Hematopoietic multipotent progenitor cell treated with erythropoietin and hydrocortisone succinate and interleukin-3 and kit ligand, for 8 days (in vitro differentiated cells): ENCODE results near the gene APBA1.

Experiments
- DNase-seq: peaks from one replicate; pipeline ENCODE4 v3.0.0-alpha.2; 2015

APBA1 gene

DNA sequence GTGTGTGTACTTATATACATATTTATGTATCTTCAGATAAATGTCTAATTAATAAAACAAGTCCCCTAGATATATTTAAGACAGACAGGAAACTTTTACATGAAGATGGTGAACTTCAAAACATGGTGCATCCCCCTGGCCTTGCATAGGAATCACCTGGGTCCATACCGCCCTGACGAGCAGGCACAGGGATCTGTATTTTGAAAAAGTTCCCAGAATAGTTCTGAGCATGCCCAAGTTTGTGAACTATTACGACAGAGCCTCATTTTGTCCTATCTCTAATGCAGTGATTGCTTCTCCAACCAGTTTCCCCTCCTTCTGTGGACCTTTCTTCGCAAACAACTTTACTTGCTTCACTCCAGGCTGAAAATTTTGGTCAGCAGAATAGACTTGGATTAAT lies 98.1 kb downstream of the APBA1 start:
- no peak for DNase-seq

DNA sequence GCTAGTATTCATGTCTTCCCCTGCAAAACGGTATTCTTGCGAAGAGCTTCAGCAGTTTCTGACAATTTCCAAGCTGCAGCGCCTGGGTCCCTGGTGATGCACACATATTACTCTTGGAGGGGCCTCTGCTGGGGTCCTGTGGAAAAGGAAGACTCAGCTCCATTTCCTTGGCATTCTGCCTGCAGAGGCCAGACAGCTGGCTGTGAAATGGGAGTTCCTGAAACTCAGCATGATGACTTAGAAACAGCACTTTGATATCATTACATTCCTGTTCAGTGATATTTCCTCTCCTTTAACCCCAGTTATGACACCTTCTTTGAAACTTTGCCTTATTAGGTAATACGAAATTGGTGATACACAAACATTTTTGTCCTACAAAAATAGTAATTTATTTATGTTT lies 98.5 kb downstream of the APBA1 start:
- DNase-seq: no peak

DNA sequence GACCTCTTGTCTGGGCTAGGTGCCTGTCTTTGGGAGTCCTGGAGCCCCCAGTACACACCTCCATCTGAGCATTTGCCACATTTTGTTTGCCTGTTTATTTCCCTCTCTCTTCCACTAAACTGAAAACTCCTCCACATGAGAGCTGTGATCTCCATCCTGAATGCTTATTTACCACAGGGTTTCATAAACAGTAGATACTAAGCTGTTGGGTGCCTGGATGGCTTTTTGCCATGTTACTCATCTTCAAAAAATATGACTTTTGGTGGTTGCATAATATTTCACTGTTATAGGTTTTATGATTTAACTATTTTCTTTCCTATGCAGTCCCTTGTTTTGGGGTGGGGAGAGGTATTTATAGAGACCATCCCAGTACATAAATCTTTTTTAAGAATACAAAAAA lies 99.6 kb downstream of the APBA1 start:
- DNase-seq: no peak

DNA sequence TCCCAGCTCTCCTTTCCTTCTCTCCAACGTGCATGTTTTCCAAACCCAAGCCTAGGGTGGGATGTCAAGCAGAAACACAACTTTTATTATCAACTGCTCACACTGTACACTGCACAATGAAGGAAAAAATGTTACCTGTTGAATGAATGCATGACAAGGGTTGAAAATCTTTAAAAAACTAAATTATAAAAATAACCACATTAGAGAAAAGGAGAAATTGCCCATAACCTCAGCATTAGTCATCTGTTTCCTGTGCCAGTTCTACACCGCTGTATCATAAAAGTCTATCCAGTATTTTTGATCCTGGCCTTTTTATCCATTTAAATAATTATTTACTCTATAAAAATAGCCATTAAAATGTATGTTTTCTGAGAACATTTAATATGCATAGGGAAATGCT lies 101.1 kb downstream of the APBA1 start:
- no peak for DNase-seq

DNA sequence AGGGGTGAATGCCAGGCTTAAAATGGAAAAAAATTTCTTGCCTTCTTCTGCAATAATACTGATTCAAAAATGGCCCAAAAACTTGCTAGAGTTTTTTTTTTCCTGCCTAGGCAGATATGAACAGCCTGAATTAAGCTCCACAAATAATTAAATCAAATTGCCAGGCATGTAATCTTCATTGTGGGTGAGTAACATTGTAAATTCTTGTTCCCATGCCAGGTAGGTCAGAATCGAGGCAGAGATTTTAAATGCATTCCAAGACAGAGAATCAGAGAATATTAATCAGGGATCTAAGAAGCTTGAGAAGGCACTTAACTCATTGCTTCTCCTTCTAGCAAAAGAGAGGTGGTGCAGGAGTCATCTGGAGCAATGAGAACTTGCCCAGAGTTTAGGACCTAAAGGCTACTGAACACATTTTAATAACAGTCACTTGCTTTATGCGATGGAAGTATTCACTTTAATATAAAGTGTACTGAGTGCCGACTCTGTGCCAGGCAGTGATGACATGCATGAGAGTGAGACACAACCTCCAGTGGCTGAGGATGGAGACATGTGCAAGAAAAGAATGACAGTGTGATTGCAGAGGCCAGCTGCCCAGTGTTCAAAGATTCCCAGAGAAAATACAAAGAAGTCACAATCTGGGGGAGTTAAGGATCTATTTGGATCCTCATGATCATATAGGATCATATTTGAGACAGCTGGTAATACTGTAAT lies 102.3 kb downstream of the APBA1 start:
- DNase-seq: no peak

DNA sequence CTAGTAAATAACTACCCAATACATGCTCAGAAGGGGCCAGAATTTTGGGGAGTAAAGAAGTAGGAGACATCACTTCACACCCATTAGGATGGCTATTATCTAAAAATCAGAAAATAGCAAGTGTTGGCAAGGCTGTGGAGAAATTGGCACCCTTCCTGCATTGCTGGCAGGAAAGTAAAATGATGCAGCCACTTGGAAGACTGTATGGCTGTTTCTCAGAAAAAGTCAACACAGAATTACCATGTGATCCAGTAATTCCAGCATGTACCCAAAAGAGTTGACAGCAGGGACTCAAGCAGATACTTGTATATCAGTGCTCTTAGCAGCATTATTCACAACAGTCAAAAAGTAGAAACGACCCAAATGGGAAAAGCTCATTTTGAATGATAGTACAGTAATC lies 107.6 kb downstream of the APBA1 start:
- DNase-seq: no peak

DNA sequence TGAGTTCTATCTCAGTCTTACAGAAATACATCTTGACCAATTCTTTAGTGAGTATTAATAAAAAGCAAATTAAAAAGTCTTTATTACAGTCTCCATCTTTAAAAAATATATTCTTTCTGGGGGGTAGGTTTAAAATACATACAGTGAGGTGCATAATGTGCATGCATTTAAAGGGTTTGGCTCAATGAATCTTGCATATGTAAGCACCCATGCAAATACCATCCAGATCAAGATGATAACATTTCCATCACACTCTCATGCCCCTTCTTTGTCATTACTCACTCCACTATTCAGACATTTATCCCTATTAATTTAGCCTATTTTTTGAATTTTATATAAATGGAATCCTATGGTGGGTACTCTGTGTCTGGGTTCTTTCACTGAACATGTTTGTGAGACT lies 113.0 kb downstream of the APBA1 start:
- no peak for DNase-seq

DNA sequence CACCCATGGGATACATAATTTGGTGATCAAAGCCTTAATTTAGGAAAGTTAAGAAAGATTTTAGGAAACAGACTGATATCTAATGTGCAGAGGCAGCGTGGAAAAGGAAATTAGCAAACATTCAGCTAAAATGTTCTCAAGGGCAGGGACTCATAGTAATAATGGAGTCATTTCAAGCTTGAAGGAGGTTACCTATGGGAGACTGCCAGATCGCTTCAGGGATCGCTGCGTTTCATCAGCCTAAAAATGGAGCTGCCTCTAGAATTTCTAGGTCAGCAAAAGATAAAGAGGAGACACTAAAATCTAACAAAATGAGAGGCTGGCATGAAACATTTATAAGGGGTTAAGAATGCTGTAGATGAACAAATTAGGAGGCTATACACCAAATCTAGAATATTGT lies 115.5 kb downstream of the APBA1 start:
- no peak for DNase-seq

DNA sequence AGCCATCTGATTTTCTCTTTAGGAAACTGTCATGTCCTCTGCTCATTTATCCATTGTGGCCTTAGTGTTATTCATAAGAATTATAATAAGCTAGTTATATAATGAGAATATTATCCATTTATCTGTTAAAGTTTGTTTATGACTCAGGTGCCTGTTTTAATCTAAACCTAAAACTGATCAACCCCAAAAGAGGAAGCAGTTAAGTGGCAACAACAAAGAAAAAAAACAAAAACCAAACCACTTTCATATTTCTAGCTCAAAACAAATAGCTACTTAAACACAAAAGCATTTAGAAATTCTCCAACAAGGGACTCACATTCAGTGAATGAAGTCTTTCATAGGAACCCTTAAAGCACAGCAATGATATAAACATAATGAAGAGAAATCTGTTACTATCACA lies 116.4 kb downstream of the APBA1 start:
- DNase-seq: no peak

DNA sequence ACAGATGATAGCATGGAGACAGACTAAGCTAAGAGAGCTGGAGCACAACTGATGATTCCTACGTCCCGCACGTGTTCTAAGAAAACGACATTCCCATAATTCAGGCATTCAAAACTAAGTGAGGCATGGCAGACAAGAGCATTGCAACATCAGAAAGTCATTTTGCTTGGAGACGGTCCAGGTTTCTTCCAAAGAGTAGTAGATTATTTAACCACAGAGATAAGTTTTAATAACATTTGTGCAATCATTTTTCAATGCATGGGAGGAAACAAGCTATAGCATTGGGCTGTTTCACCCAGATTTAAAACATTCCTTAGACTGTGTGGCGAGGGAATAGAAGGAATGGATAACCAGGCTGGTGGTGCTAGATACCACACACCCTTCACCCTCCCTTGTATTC lies 117.2 kb downstream of the APBA1 start:
- peak; percentile 42 for DNase-seq

DNA sequence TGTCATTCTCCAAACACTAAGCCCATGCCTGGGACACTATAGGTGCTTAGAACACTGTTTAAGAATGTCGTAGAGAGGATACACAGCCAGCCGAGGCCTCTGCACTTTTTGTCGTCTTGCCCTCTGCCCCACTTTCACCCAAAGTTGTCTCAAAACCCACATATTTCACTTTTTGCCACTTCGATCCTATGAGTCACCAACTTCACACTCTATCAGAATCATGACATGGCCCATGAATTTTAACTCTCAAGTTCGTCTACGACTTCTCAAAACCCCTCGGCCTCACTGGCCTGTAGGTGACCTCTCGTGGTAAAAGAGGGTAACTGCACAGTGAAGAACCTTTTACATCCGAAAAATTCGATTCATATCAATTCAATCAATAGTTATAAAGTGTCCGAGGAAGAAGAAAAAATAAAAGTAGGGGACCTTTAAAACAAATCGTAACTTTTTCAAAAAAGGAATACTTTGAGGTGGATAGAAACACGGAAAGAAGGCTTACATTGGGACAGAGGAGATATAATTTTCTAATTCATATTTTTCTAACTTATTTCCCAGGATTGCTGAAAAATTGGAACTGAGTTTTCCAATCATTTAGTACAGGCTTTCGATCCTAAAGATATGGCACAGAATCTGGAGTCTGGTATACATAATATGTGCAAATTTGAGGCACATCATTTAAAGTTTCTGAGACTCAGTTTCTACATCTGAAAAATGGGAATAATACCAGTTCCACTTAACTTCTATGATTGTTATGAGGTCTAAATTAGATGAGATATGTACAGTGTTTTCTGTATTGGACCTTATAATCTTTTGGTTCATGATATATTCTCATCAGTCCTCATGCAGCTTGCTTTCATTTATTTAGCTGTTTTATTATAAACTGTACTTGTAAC lies 122.6 kb downstream of the APBA1 start:
- peak; percentile 48 for DNase-seq

DNA sequence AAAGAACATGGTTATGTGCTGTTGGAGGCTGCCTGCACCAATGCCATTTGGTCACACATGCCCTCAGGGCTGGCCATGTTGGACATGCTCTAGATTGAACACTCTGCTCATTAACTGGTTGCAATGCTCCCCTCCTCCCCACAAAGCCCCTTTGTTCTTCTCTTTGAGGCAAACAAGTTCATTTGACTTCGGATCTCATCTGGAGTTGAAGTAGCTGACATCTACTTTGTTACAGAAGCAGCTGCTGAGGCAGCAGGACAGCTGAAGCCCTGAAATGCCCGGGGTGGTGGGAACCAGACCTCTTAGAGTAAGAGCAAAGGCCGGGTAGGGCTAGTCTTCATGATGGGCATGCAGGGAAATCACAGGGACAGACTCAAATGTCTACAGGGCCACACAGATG lies 123.5 kb downstream of the APBA1 start:
- no peak for DNase-seq

DNA sequence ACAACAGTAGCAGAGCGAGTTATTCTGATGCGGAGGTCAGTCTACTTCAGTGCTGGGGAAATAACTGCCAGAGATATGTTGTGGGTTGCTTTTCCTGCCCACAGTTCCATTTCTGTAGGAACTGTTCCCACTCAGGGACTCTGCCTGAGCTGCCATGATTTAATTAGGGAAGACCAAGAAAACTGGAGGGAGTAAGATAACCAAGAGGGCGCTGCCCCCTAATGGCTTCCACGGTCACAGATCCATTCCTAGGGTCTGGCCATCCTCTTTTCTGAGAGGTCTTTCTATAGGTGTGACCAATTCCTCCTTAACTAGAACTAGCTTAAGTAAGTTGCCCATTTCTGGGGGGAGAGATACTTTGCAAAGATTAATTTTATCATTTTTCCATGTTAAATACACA lies 125.9 kb downstream of the APBA1 start:
- peak; percentile 36 for DNase-seq

DNA sequence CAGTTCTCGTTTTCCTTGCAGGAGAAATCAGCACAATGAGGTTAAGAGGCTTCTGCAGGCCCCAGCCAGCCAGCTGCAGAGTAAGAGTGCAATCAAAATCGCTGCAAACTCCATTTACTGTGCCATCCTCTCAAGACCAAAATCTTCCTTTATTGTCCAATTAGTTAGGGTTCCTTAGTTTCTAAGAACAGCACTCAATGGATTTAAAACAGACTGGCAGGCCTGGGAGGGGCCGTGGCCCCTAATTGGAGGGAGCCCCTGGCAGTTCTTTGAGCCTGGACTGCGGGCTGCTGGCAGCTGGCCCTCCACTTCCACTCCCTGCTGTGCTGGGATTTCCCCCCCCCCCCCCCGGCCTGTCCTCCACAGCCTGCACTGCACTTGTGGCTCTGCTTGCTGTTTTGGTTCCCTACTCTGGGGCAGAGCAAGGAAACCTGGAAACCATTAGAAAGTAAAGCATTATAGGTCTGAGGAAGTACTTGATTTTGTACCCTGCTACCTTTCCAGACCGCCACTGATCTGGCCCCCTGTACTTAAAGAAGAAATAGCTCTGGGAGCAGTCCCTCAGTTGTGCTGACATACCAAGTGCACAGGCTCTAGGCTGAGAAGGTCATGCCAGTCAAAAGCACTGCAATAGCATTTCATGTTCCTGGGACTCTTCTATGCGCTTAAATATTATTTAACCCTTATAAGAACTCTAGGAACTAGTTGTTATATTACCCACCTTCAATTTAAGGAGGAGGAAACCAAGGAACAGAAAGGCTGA lies 129.0 kb downstream of the APBA1 start:
- no peak for DNase-seq

DNA sequence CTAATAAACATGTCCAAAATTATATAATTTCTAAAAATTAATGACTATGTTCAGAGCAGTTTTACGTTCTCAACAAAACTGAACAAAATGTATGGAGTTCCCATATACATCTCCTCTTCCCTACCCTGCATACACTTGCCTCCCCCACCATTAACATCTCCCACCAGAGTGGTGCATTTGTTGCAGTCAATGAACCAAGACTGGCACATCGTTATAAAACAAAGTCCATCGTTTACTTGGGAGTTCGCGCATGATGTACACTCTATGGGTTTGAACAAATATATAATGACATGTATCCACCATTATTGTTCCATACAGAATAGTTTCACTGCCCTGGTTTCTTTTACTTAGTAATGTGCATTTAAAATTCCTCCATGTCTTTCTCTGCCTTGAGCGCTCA lies 130.1 kb downstream of the APBA1 start:
- no peak for DNase-seq

DNA sequence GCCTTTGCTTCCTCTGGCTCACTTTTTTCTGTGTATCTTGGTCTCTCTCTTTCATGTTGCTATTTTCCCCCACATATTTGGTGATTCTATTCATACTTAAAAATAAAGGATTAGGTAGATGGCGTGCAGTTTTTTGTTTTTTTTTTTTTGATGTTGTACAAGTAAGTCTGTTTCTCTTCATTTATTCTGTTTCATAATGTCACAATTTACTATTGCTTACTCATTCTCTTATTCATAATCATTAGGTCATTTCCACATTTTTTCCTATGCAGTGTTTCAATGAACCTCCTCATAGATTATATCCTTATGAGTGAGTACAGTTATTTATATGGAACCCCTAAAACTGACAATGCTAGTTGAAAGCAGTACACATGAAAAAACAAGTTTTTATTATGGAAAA lies 136.3 kb downstream of the APBA1 start:
- no peak for DNase-seq

DNA sequence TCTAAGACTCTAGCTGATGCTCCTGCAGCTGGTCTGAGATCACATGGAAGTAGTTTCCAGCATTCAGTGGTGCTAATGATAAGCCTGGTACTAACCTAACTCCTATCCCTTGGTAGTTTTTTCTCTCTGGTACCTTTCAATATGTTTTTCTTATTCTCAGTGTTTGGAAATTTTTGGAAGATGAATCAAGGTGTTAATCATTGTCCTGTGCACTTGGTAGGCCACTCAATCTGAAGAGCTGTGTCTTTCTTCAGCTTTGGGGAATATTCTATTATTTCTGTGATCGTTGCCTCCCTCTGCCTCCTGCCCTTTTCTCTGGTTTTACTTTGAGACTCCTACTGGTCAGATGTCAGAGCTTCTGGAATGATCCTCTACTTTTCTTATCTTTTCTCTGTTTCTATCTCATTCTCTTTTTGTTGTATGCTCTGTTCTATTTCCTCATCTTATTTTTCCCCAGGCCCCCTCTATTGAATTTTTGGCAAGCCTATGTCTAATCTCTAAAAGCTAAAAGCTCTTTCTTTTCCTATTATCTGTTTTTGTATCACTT lies 136.8 kb downstream of the APBA1 start:
- no peak for DNase-seq

DNA sequence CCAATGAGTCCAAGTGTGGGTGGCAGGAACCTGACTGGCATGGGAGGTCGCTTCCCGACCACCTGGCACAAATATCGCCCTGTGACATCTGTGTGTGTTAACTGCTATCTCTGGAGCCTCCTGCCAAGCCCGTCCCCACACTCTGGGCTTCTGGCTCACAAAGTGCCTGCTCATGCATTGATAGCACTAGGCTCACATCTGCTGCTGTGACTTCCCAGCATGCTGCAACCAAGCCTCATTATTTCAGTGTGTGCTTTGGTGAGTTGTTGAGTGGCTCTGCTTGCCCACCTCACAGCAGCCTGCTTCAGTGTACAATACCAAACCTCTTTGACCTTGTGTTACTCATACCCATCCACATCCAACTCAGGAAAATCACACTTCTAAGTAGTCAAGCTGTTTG lies 139.8 kb downstream of the APBA1 start:
- peak; percentile 89 for DNase-seq

DNA sequence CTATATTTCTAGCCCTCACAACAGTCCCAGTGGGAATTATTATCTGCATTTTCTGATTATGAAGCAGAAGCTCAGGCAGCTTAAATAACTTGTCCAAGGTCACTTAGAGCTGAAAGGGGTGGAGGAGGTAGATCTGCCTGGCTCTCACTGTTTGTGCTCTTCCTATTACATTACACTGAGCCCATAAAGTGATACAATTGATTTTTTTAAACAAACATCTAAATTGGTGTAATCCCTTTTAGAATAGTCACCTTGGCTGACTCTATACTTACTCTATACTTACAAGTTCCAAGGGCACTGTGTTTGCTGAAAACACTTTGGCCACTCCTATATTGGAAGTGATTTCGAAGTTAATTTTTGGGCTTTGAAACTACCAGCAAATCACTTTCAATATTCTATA lies 144.7 kb downstream of the APBA1 start:
- DNase-seq: no peak

DNA sequence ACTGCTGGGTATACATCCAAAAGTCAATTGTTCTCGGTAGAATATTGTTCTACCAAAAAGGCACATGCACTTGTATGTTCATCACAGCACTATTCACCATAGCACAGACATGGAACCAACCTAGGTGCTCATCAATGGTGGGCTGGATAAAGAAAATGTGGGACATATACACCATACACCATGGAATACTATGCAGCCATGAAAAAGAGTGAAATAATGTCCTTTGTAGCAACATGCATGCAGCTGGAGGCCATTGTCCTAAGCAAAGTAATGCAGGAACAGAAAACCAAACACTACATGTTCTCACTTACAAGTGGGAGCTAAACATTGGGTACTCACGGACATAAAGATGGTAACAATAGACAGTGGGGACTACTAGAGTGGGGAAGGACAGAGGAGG lies 145.5 kb downstream of the APBA1 start:
- DNase-seq: no peak

DNA sequence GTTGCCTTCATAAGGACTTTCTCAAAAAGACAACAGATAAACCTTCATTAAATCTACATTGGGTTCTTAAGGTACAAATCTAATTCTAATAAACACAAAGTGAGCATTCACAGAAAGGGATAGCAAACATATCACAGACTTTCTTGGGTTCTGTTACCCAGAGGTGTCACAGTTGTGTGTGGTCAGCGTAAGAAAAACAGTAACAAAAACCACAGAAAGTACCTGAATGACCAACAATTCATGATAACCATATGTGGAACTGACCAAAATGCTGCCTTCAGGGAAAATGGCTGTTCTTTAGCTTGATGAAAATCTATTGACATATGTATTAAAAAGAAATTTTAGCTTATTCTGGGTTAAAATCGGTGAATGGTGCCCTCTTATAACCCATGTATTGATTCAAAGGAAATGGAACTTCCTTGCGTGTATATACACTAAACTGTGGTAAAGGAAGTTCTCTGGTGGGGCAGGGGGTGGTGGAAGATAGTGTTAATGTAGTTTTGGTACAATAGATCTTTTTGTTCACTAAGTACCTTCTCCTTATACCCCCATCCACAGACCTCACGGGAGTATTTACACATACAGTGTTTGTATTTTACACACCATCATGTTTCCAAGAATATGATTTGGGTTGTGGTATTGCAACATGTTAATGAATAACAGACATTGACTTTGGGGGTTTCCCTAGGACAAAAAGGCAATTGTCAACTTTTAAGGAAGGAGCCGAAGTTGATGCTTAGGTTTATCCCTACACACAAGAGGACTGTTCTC lies 152.5 kb downstream of the APBA1 start:
- no peak for DNase-seq
